ENCODE data around the gene CHAT. TPM values are rescaled to one million over a fixed set of nuclear protein-coding genes. Genes with fewer than 3 reads are reported as not detected.

Gene CHAT
- total and polyA plus RNA-seq, 10 donors, result not detected

DNA sequence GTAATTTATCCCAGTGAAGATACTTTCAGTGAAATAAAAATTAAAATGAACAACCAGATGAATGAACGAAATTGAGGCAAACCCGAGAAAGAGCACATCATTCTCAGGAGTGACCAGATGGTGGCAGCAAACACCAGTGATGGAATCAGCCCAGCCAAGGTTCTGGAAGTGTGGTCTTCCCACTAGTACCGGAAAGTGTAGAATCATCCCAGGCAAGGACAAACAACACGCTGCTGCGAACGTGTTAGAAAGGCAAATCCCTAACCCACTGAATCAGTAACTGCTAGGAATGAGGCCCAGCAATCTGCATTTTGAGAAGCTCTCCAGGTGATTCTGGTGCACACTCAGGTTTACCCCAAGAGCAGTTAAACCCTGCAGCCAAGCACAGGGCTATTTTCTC, 19.2 kb upstream of the CHAT start:
- Histone ChIP-seq H3K9me3 (peaks cover 0 to 2% (median 2%) of the 10 kb centered on the region in 8 donors), H3K4me3 (no peak overlapping the region), H3K27me3 (replicated peaks in 1 of 7) (peaks cover 0 to 51% (median 0%) of the 10 kb centered on the region in 7 donors), H3K36me3 (no peaks in the 10 kb centered on the region), H3K27ac (no peak overlapping the region), H3K4me1 (no peaks in the 10 kb centered on the region)
- TF ChIP-seq, protein P1, sequence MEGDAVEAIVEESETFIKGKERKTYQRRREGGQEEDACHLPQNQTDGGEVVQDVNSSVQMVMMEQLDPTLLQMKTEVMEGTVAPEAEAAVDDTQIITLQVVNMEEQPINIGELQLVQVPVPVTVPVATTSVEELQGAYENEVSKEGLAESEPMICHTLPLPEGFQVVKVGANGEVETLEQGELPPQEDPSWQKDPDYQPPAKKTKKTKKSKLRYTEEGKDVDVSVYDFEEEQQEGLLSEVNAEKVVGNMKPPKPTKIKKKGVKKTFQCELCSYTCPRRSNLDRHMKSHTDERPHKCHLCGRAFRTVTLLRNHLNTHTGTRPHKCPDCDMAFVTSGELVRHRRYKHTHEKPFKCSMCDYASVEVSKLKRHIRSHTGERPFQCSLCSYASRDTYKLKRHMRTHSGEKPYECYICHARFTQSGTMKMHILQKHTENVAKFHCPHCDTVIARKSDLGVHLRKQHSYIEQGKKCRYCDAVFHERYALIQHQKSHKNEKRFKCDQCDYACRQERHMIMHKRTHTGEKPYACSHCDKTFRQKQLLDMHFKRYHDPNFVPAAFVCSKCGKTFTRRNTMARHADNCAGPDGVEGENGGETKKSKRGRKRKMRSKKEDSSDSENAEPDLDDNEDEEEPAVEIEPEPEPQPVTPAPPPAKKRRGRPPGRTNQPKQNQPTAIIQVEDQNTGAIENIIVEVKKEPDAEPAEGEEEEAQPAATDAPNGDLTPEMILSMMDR (IDR thresholded peaks at IDR 0.05 in 8 of 11, conservative IDR thresholded peaks at IDR 0.05 in 3 of 11), result peak; percentile 29 to 71 (median 62)
- TF ChIP-seq POLR2AphosphoS5 (IDR thresholded peaks at IDR 0.05), result no peak
- no peak for DNase-seq
- intact Hi-C loops (cut with DNase I; ENCODE audit: low total_unique reads), result no loop called here
- WGBS, 5 donors, result 2 to 6% (median 2%) methylated on average over 6 of the region's 6 CpGs

DNA sequence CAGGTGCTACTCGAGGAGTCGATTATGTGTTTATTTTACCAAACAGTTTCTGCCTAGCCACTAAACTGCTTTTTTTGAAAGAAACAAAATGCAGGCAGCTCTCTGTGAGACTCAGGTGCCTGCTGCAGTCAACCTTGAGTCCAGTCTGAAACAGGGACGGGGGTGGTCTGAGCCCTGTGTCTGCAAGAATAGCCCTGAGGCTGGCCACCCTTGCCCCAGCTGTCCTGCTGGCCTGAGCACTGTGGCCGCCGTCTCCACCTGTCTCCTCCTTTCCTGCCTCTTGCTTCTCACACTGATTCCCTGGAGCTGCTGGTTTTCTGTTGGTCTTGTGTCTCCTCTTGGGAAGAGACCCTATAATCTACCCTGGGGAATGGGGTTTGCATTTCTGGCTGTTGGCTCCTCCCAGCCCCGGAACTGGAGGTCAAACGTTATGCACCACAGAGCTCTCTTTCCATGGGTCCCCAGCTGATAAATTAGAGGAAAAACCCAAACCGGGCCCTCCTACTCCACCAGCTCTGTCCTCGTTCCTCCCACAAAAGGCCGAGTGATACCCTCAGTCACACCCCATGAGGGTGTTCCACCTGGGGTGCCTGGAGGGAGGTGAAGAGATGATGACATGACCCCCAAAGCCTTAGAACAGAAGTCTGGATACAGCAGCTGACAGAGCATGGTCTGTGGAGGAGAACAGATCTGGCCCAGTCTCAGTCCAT, 18.7 kb upstream of the CHAT start:
- Histone ChIP-seq H3K36me3 (no peaks in the 10 kb centered on the region), H3K27me3 (replicated peaks in 1 of 7) (peaks cover 0 to 54% (median 0%) of the 10 kb centered on the region in 7 donors), H3K9me3 (no peaks in the 10 kb centered on the region), H3K4me3 (no peak overlapping the region), H3K4me1 (no peaks in the 10 kb centered on the region), H3K27ac (no peak overlapping the region)
- TF ChIP-seq, protein P1 (IDR thresholded peaks at IDR 0.05 in 8 of 11, conservative IDR thresholded peaks at IDR 0.05 in 3 of 11), result no peak
- TF ChIP-seq POLR2A (IDR thresholded peaks at IDR 0.05), result no peak
- DNase-seq, result no peak
- WGBS, 5 donors, result 57 to 68% (median 67%) methylated on average over 10 of the region's 10 CpGs
- intact Hi-C loops (cut with DNase I; ENCODE audit: low total_unique reads), result no loop called here

- Histone ChIP-seq H3K27ac (no peak overlapping the region), H3K9me3 (no peaks in the 10 kb centered on the region), H3K27me3 (replicated peaks in 1 of 7) (peaks cover 0 to 61% (median 0%) of the 10 kb centered on the region in 7 donors), H3K36me3 (no peaks in the 10 kb centered on the region), H3K4me1 (no peaks in the 10 kb centered on the region), H3K4me3 (no peak overlapping the region)
- intact Hi-C loops (cut with DNase I; ENCODE audit: low total_unique reads), result no loop called here
- WGBS, 5 donors, result 51 to 61% (median 58%) methylated on average over 11 to 13 of the region's 13 CpGs
- no peak for DNase-seq
- TF ChIP-seq, protein P1 (IDR thresholded peaks at IDR 0.05 in 8 of 11, conservative IDR thresholded peaks at IDR 0.05 in 3 of 11), result no peak
Measured at GRCh38 chr10:49595713-49596492, 17.9 kb upstream of the CHAT start.

- DNase-seq, result no peak
- Histone ChIP-seq H3K4me1 (no peaks in the 10 kb centered on the region), H3K36me3 (no peaks in the 10 kb centered on the region), H3K9me3 (no peaks in the 10 kb centered on the region), H3K27ac (no peak overlapping the region), H3K27me3 (replicated peaks in 1 of 7) (peaks cover 0 to 64% (median 3%) of the 10 kb centered on the region in 7 donors), H3K4me3 (no peak overlapping the region)
- intact Hi-C loops (cut with DNase I; ENCODE audit: low total_unique reads), result no loop called here
- TF ChIP-seq, protein P1 (IDR thresholded peaks at IDR 0.05 in 8 of 11, conservative IDR thresholded peaks at IDR 0.05 in 3 of 11), result no peak
- TF ChIP-seq POLR2A (IDR thresholded peaks at IDR 0.05) (no peak), POLR2AphosphoS5 (IDR thresholded peaks at IDR 0.05) (no peak)
- 44 to 73% (median 61%) methylated on average over 3 of the region's 3 CpGs for WGBS, 5 donors
Measured at GRCh38 chr10:49596493-49596809, 17.4 kb upstream of the CHAT start.

Measured in spleen (tissue), 11 donors.